ENCODE data around the gene AVEN. TPM values are rescaled to one million over a fixed set of nuclear protein-coding genes. Genes with fewer than 3 reads are reported as not detected.
A peak's percentile ranks its signal among the peaks of the same experiment; 100 is the strongest.

Gene AVEN
- polyA plus RNA-seq, 1 of the 3 experiments (the other 2 are of a cell fraction), result 7.5 TPM

GRCh38 chr15:33963831-33964664 is 75.0 kb downstream of the AVEN start:
- no peak overlapping the region for H3K27ac ChIP-seq (ENCODE audit: low read depth in 2 of 2, low read length in 1 of 2)
- no peaks in the 10 kb centered on the region for H3K9me3 ChIP-seq
- DNase-seq, result peak; percentile 47
- CTCF ChIA-PET, result interaction anchor here (0.6 to 4.6 kb wide), 22 partner anchors 9 to 1242 kb away, joined by 3 to 87 read pairs (median 4); no protein-coding TSS in a partner anchor
- no peaks in the 10 kb centered on the region for H3K27me3 ChIP-seq (ENCODE audit: insufficient read depth)
- H4K20me1 ChIP-seq (ENCODE audit: insufficient read depth), result no peaks in the 10 kb centered on the region
- no peaks in the 10 kb centered on the region for H3K36me3 ChIP-seq (replicated peaks in 1 of 2; ENCODE audit: control insufficient read depth in 1 of 2, insufficient read depth in 2 of 2, low read length in 1 of 2)
- no peaks in the 10 kb centered on the region for H3K9me2 ChIP-seq
- no peak overlapping the region; a peak in 1 of 4 replicates for H3K4me3 ChIP-seq (ENCODE audit: low read depth in 2 of 2, low read length in 1 of 2)
- H3K79me2 ChIP-seq (ENCODE audit: insufficient read depth), result no peaks in the 10 kb centered on the region
- 67% methylated on average over 8 of the region's 8 CpGs for WGBS (ENCODE audit: low lambda C conversion rate)
- no peak for TF ChIP-seq SIN3A (IDR thresholded peaks at IDR 0.05; ENCODE audit: borderline replicate concordance, low read depth, low read length)
- no peak for TF ChIP-seq NRF1 (IDR thresholded peaks at IDR 0.05; ENCODE audit: low read depth, low read length)
- peak; percentile 82 for TF ChIP-seq RAD21 (IDR thresholded peaks at IDR 0.05; ENCODE audit: low read length)
- TF ChIP-seq SMC3 (IDR thresholded peaks at IDR 0.05; ENCODE audit: low read depth, low read length), result peak; percentile 59
- no peak for TF ChIP-seq FOXJ3 (CRISPR knock-in tag; IDR thresholded peaks at IDR 0.05)
- peak; percentile 91 for TF ChIP-seq CTCF (IDR thresholded peaks at IDR 0.05)
- no peak for TF ChIP-seq IRF3 (IDR thresholded peaks at IDR 0.05; ENCODE audit: low read depth, low read length)
- no peak for TF ChIP-seq MXI1 (IDR thresholded peaks at IDR 0.05; ENCODE audit: low read depth, low read length)
- H3K4me1 ChIP-seq (ENCODE audit: control insufficient read depth in 1 of 2, insufficient read depth in 2 of 2, low read depth in 1 of 2, low read length in 1 of 2), result no peaks in the 10 kb centered on the region; a peak in 1 of 4 replicates
- H2AFZ ChIP-seq (ENCODE audit: low read depth), result no peak overlapping the region
- no peak overlapping the region for H3K4me2 ChIP-seq
- no peak overlapping the region for H3K9ac ChIP-seq
- POLR2A ChIA-PET, result no interaction called here
- no peaks in the 10 kb centered on the region for H3F3A ChIP-seq (replicated peaks; ENCODE audit: insufficient read depth)

- Histone ChIP-seq H3K79me2 (ENCODE audit: insufficient read depth) (no peaks in the 10 kb centered on the region), H3K4me2 (no peak overlapping the region), H3K27me3 (ENCODE audit: insufficient read depth) (no peaks in the 10 kb centered on the region), H3K9me2 (no peaks in the 10 kb centered on the region), H4K20me1 (ENCODE audit: insufficient read depth) (no peaks in the 10 kb centered on the region), H3K27ac (ENCODE audit: low read depth in 2 of 2, low read length in 1 of 2) (no peak overlapping the region), H3K9ac (no peak overlapping the region), H3K9me3 (no peaks in the 10 kb centered on the region), H3K36me3 (replicated peaks in 1 of 2; ENCODE audit: control insufficient read depth in 1 of 2, insufficient read depth in 2 of 2, low read length in 1 of 2) (no peaks in the 10 kb centered on the region), H3F3A (replicated peaks; ENCODE audit: insufficient read depth) (no peaks in the 10 kb centered on the region), H3K4me1 (ENCODE audit: control insufficient read depth in 1 of 2, insufficient read depth in 2 of 2, low read depth in 1 of 2, low read length in 1 of 2) (peaks cover 0 to 4% of the 10 kb centered on the region in 2 experiments; a peak in 2 of 4 replicates), H2AFZ (ENCODE audit: low read depth) (no peak overlapping the region), H3K4me3 (ENCODE audit: low read depth in 2 of 2, low read length in 1 of 2) (no peak overlapping the region)
- TF ChIP-seq MAX (IDR thresholded peaks at IDR 0.05; ENCODE audit: low read depth), result no peak
- TF ChIP-seq ELF1 (IDR thresholded peaks at IDR 0.05), result no peak
- no peak for TF ChIP-seq MEF2A (IDR thresholded peaks at IDR 0.05; ENCODE audit: borderline replicate concordance, low read depth)
- TF ChIP-seq GABPA (IDR thresholded peaks at IDR 0.05; ENCODE audit: low read depth), result no peak
- TF ChIP-seq CHD2 (IDR thresholded peaks at IDR 0.05; ENCODE audit: low read length, partially characterized antibody), result no peak
- TF ChIP-seq MXI1 (IDR thresholded peaks at IDR 0.05; ENCODE audit: low read depth, low read length), result no peak
- TF ChIP-seq GATA2 (CRISPR knock-in tag; IDR thresholded peaks at IDR 0.05), result no peak
- no peak for TF ChIP-seq RCOR1 (IDR thresholded peaks at IDR 0.05; ENCODE audit: low read length)
- TF ChIP-seq RXRA (IDR thresholded peaks at IDR 0.05; ENCODE audit: borderline replicate concordance, low read depth), result no peak
- CTCF ChIA-PET, result interaction anchor here (3.7 kb wide), 1 partner anchor 224 kb away, joined by 26 read pairs; no protein-coding TSS in a partner anchor
- 94% methylated on average over 3 of the region's 3 CpGs for WGBS (ENCODE audit: low lambda C conversion rate)
- POLR2A ChIA-PET, result no interaction called here
- no peak for DNase-seq
These were observed 78.5 kb downstream of the AVEN start for GRCh38 chr15:33960549-33960935.
